ENCODE data around the gene DNM2. TPM values are rescaled to one million over a fixed set of nuclear protein-coding genes. Genes with fewer than 3 reads are reported as not detected.

Gene DNM2
- total and polyA plus RNA-seq, 9 of the 15 experiments (the other 6 are each of a cell fraction or from before 2014, with no cell fraction given) = 2.2 to 161 (median 72.6) TPM

DNA sequence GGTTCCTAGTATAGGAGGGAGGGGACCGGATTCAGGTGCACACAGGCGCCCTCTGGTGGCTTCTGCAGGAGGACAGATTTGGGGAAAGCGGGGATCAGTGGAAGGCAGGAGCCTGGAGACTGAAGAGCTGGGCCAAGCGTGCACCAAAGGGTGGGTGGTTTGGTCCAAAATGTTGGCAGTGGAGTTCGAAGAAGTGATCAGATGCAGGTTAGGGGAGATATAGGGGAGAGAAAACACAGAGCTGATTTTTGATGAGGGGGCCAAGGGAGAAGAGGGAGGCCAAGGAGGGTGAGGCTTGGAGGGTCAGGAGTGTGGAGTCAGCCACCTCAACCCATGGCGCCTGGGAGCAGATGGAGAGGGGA is 146.6 kb downstream of the DNM2 start (continued):
- peak in 1 of 2 experiments; percentile 30; a peak in 1 of 4 replicates for TF ChIP-seq MNT (conservative IDR thresholded peaks at IDR 0.05)
- TF ChIP-seq ZNF696 (CRISPR knock-in tag; conservative IDR thresholded peaks at IDR 0.05) = no peak
- TF ChIP-seq RAD21 (CRISPR knock-in tag; conservative IDR thresholded peaks at IDR 0.05 in 1 of 2, IDR thresholded peaks at IDR 0.05 in 1 of 2) = peak; percentile 68 to 70
- peak; percentile 32; the same call in 1 of the 2 replicates for TF ChIP-seq STAG1 (CRISPR knock-in tag; IDR thresholded peaks at IDR 0.05; ENCODE audit: borderline replicate concordance)
- no peak for TF ChIP-seq THRAP3 (IDR thresholded peaks at IDR 0.05; ENCODE audit: borderline replicate concordance)
- 0 out of 2 replicates have a peak, but pooled peaks have one; percentile 25 for TF ChIP-seq ARID3A (IDR thresholded peaks at IDR 0.05; ENCODE audit: borderline replicate concordance, low read depth, low read length)
- TF ChIP-seq HBP1 (CRISPR knock-in tag; IDR thresholded peaks at IDR 0.05) = peak; percentile 62; the same call in 1 of the 2 replicates
- peak; percentile 81 for TF ChIP-seq ETV1 (tag; conservative IDR thresholded peaks at IDR 0.05; ENCODE audit: low read depth)
- TF ChIP-seq TEAD2 (tag; IDR thresholded peaks at IDR 0.05) = no peak
- TF ChIP-seq, protein P1, sequence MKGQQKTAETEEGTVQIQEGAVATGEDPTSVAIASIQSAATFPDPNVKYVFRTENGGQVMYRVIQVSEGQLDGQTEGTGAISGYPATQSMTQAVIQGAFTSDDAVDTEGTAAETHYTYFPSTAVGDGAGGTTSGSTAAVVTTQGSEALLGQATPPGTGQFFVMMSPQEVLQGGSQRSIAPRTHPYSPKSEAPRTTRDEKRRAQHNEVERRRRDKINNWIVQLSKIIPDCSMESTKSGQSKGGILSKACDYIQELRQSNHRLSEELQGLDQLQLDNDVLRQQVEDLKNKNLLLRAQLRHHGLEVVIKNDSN (CRISPR knock-in tag; IDR thresholded peaks at IDR 0.05) = no peak
- peak; percentile 32 for TF ChIP-seq TAF1 (IDR thresholded peaks at IDR 0.05; ENCODE audit: control insufficient read depth, extremely low read depth, insufficient read depth, low read length, severe bottlenecking)
- no peak for TF ChIP-seq ZNF217 (CRISPR knock-in tag; IDR thresholded peaks at IDR 0.05)
- TF ChIP-seq TBL1XR1 (IDR thresholded peaks at IDR 0.05; ENCODE audit: low read length in 2 of 2) = 0 out of 4 replicates have a peak, but pooled peaks of 1 of the 2 experiments have one; percentile 26
- TF ChIP-seq GABPB1 (CRISPR knock-in tag; IDR thresholded peaks at IDR 0.05) = 0 out of 2 replicates have a peak, but pooled peaks have one; percentile 46
- TF ChIP-seq NR2C2 (CRISPR knock-in tag; IDR thresholded peaks at IDR 0.05) = no peak
- no peak for TF ChIP-seq NR2C2 (tag; IDR thresholded peaks at IDR 0.05)
- peak; percentile 40 to 62; a peak in 1 of 4 replicates for TF ChIP-seq MAZ (CRISPR knock-in tag; conservative IDR thresholded peaks at IDR 0.05 in 1 of 2, IDR thresholded peaks at IDR 0.05 in 1 of 2)
- peak; percentile 88 to 97 (median 93) for TF ChIP-seq CTCF (IDR thresholded peaks at IDR 0.05 in 2 of 3, conservative IDR thresholded peaks at IDR 0.05 in 1 of 3; ENCODE audit: insufficient read depth in 2 of 3, low read depth in 1 of 3, low read length in 3 of 3)
- no peak for TF ChIP-seq ZNF717 (CRISPR knock-in tag; IDR thresholded peaks at IDR 0.05)
- TF ChIP-seq OTX1 (CRISPR knock-in tag; IDR thresholded peaks at IDR 0.05) = peak; percentile 31; the same call in 1 of the 2 replicates
